Endodermal cell (in vitro differentiated cells): ENCODE data around the gene HACD3. TPM values are rescaled to one million over a fixed set of nuclear protein-coding genes. Genes with fewer than 3 reads are reported as not detected.
"Not testable (repeated sequence)": the region's sequence is repeated elsewhere in the genome, so short reads cannot be mapped to it uniquely, and the experiment has no call there.

Experiments
- DNase-seq: peaks from one replicate; pipeline ENCODE4 v3.0.0-alpha.2; 2017
- H3K27ac ChIP-seq: 2 replicates; pipeline ENCODE4 v1.5.1; 2013; ENCODE audit warnings: mild to moderate bottlenecking, low read depth, low read length, moderate library complexity
- H3K27me3 ChIP-seq: 2 replicates; pipeline ENCODE4 v1.6.1; 2013; ENCODE audit warnings: mild to moderate bottlenecking, low read length, moderate library complexity; ENCODE audit not compliant: insufficient read depth, control insufficient read depth, poor library complexity, severe bottlenecking
- H3K36me3 ChIP-seq: 2 replicates; pipeline ENCODE4 v1.7.0; 2013; ENCODE audit warnings: mild to moderate bottlenecking, low read length, moderate library complexity; ENCODE audit not compliant: control insufficient read depth, insufficient read depth
- H3K4me1 ChIP-seq: one replicate; pipeline ENCODE4 v1.7.0; 2013; ENCODE audit warnings: low read length; ENCODE audit not compliant: control insufficient read depth, insufficient read depth
- H3K4me3 ChIP-seq: 2 replicates; pipeline ENCODE4 v1.5.1; 2013; ENCODE audit warnings: mild to moderate bottlenecking, low read length, moderate library complexity
- H3K9ac ChIP-seq: 2 replicates; pipeline ENCODE4 v1.6.1; 2013; ENCODE audit warnings: mild to moderate bottlenecking, low read length, moderate library complexity; ENCODE audit not compliant: poor library complexity, severe bottlenecking; ENCODE audit errors: extremely low read depth
- H3K9me3 ChIP-seq: 2 replicates; pipeline ENCODE4 v1.6.1; 2013; ENCODE audit warnings: mild to moderate bottlenecking, low read length, moderate library complexity; ENCODE audit not compliant: control insufficient read depth
- H3K27ac Mint-ChIP-seq: 2 replicates; pipeline ENCODE4 v1.8.0; 2020; ENCODE audit warnings: mixed read lengths
- H3K27me3 Mint-ChIP-seq: 2 replicates; pipeline ENCODE4 v1.8.0; 2021; ENCODE audit warnings: mild to moderate bottlenecking, mixed read lengths; ENCODE audit not compliant: insufficient read depth
- H3K36me3 Mint-ChIP-seq: 2 replicates; pipeline ENCODE4 v1.8.0; 2020; ENCODE audit warnings: low read depth, mixed read lengths
- H3K4me1 Mint-ChIP-seq: 2 replicates; pipeline ENCODE4 v1.8.0; 2020; ENCODE audit warnings: mixed read lengths
- H3K4me3 Mint-ChIP-seq: 2 replicates; pipeline ENCODE4 v1.8.0; 2020; ENCODE audit warnings: mild to moderate bottlenecking, moderate library complexity, mixed read lengths
- H3K9me3 Mint-ChIP-seq: 2 replicates; pipeline ENCODE4 v1.8.0; 2020; ENCODE audit warnings: mild to moderate bottlenecking, mixed read lengths
- CTCF ChIP-seq: fragments of 200-600 bp; sonication (generic); conservative IDR thresholded peaks from 2 replicates; pipeline ENCODE4 v1.5.0; 2021; ENCODE audit warnings: antibody characterized with exemption, mild to moderate bottlenecking
- WGBS, 2 experiments: methylation state at CpG; one replicate each; pipeline versions ENCODE4 v1.1.5 to v1.1.7; 2013; ENCODE audit warnings: missing lambda C conversion rate in 2 of 2, mixed read lengths in 1 of 2; ENCODE audit not compliant: insufficient coverage in 1 of 2, insufficient read length in 1 of 2; 5-methylcytosine and 5-hydroxymethylcytosine counted together
- total RNA-seq, 2 donors: library from RNA; stranded (reverse); fragmentation: NEBNext Ultra II Directional in 1 of 2; extraction: Animal tissue kit (Norgen Biotek cat#: 25700) in 1 of 2; gene quantifications; 2 replicates in 1 of 2; 3 replicates in 1 of 2; pipeline ENCODE4 v1.2.1, GENCODE V29; 2021

The HACD3 gene
- total RNA-seq, 2 donors from 2014 or later, result 129 to 201 TPM

- Mint-ChIP-seq H3K4me1 (no peaks in the 10 kb centered on the region), H3K27ac (no peak overlapping the region), H3K27me3 (no peaks in the 10 kb centered on the region), H3K36me3 (peaks cover 20% of the 10 kb centered on the region), H3K4me3 (no peak overlapping the region), H3K9me3 (no peaks in the 10 kb centered on the region)
- no peaks in the 10 kb centered on the region for H3K27me3 ChIP-seq
- 86 to 94% methylated on average over 1 of the region's 1 CpG for WGBS, 2 experiments
- no peak for DNase-seq
- H3K4me3 ChIP-seq, result no peak overlapping the region
- peaks cover 3% of the 10 kb centered on the region for H3K36me3 ChIP-seq
- H3K9me3 ChIP-seq, result no peaks in the 10 kb centered on the region
- no peak overlapping the region for H3K9ac ChIP-seq
- no peaks in the 10 kb centered on the region for H3K4me1 ChIP-seq
- no peak overlapping the region for H3K27ac ChIP-seq
- TF ChIP-seq CTCF, result no peak
These were observed 10.1 kb downstream of the HACD3 start for GRCh38 chr15:65540314-65540713.

GRCh38 chr15:65541231-65541820 lies 11.1 kb downstream of the HACD3 start:
- H3K36me3 ChIP-seq, result no peaks in the 10 kb centered on the region
- TF ChIP-seq CTCF, result no peak
- H3K4me1 ChIP-seq, result no peaks in the 10 kb centered on the region
- H3K4me3 ChIP-seq, result no peak overlapping the region
- H3K4me1 Mint-ChIP-seq, result no peaks in the 10 kb centered on the region
- H3K27me3 Mint-ChIP-seq, result no peaks in the 10 kb centered on the region
- peaks cover 16% of the 10 kb centered on the region for H3K36me3 Mint-ChIP-seq
- H3K9me3 ChIP-seq, result no peaks in the 10 kb centered on the region
- H3K4me3 Mint-ChIP-seq, result no peak overlapping the region
- WGBS, 2 experiments, result 96 to 100% methylated on average over 2 to 3 of the region's 3 CpGs
- no peaks in the 10 kb centered on the region for H3K9me3 Mint-ChIP-seq
- no peak for DNase-seq
- no peak overlapping the region for H3K9ac ChIP-seq
- H3K27me3 ChIP-seq, result no peaks in the 10 kb centered on the region
- no peak overlapping the region for H3K27ac ChIP-seq
- no peak overlapping the region for H3K27ac Mint-ChIP-seq

GRCh38 chr15:65547841-65548240 lies 17.6 kb downstream of the HACD3 start:
- H3K27me3 Mint-ChIP-seq, result no peaks in the 10 kb centered on the region
- no peaks in the 10 kb centered on the region for H3K4me1 ChIP-seq
- peaks cover 12% of the 10 kb centered on the region for H3K36me3 Mint-ChIP-seq
- no peak overlapping the region for H3K27ac Mint-ChIP-seq
- H3K27me3 ChIP-seq, result no peaks in the 10 kb centered on the region
- H3K4me3 Mint-ChIP-seq, result no peak overlapping the region
- TF ChIP-seq CTCF, result no peak
- no peaks in the 10 kb centered on the region for H3K9me3 Mint-ChIP-seq
- H3K9ac ChIP-seq, result no peak overlapping the region
- H3K4me1 Mint-ChIP-seq, result peaks cover 10% of the 10 kb centered on the region
- H3K9me3 ChIP-seq, result no peaks in the 10 kb centered on the region
- no peak overlapping the region for H3K27ac ChIP-seq
- H3K36me3 ChIP-seq, result no peaks in the 10 kb centered on the region
- no peak for DNase-seq
- H3K4me3 ChIP-seq, result no peak overlapping the region

- not testable (repeated sequence) for H3K4me3 Mint-ChIP-seq, H3K4me1 ChIP-seq, H3K27me3 Mint-ChIP-seq, H3K9ac ChIP-seq, H3K9me3 Mint-ChIP-seq, H3K27me3 ChIP-seq, H3K9me3 ChIP-seq, H3K4me3 ChIP-seq, H3K27ac Mint-ChIP-seq, DNase-seq, H3K27ac ChIP-seq
- H3K36me3 Mint-ChIP-seq, result peaks cover 19% of the 10 kb centered on the region
- peaks cover 12% of the 10 kb centered on the region for H3K36me3 ChIP-seq
- WGBS, 2 experiments, result 92 to 100% methylated on average over 2 to 8 of the region's 9 CpGs
- H3K4me1 Mint-ChIP-seq, result peaks cover 10% of the 10 kb centered on the region
These were observed 19.0 kb downstream of the HACD3 start for GRCh38 chr15:65549288-65549687.
